Left renal pelvis (tissue), 4 donors: Measurements from ENCODE around the gene TNIP1. TPM values are rescaled to one million over a fixed set of nuclear protein-coding genes. Genes with fewer than 3 reads are reported as not detected.
A peak's percentile ranks its signal among the peaks of the same experiment; 100 is the strongest.

Source experiments
- DNase-seq, 4 donors: peaks; one replicate each; pipeline ENCODE4 v3.0.0-alpha.2; 2013; ENCODE audit warnings: low read depth in 4 of 4, low spot score in 3 of 4
- polyA plus RNA-seq, 4 donors: library from polyadenylated mRNA; unstranded; fragments of 120-200 nt; gene quantifications; one replicate each; pipeline ENCODE4 v1.2.1, GENCODE V29; 2013; ENCODE audit not compliant: insufficient read length in 4 of 4

The TNIP1 gene
- polyA plus RNA-seq, 4 donors: 47.0 to 75.2 (median 68.8) TPM

- no peak for DNase-seq
Observed at GRCh38 chr5:151106509-151106908, 25.7 kb upstream of the TNIP1 start.

- no peak for DNase-seq
Observed at GRCh38 chr5:151106043-151106442, 25.2 kb upstream of the TNIP1 start.

- no peak for DNase-seq
Observed at GRCh38 chr5:151105561-151105960, 24.7 kb upstream of the TNIP1 start.

- no peak for DNase-seq
Observed at GRCh38 chr5:151104795-151105194, 24.0 kb upstream of the TNIP1 start.

- DNase-seq: no peak
Observed at GRCh38 chr5:151101746-151102145, 20.9 kb upstream of the TNIP1 start.

GRCh38 chr5:151101151-151101550 is 20.3 kb upstream of the TNIP1 start:
- no peak for DNase-seq

GRCh38 chr5:151100681-151101080 is 19.8 kb upstream of the TNIP1 start:
- no peak for DNase-seq

- no peak for DNase-seq
Observed at GRCh38 chr5:151098768-151099121, 17.9 kb upstream of the TNIP1 start.

- no peak for DNase-seq
Observed at GRCh38 chr5:151097820-151098767, 17.3 kb upstream of the TNIP1 start.

- no peak for DNase-seq
Observed at GRCh38 chr5:151097061-151097460, 16.2 kb upstream of the TNIP1 start.

GRCh38 chr5:151096001-151096373 is 15.2 kb upstream of the TNIP1 start:
- DNase-seq: no peak

GRCh38 chr5:151095341-151096000 is 14.6 kb upstream of the TNIP1 start:
- DNase-seq: peak in 1 of 4 donors; percentile 39

- DNase-seq: no peak
Observed at GRCh38 chr5:151094852-151095245, 14.0 kb upstream of the TNIP1 start.

- no peak for DNase-seq
Observed at GRCh38 chr5:151094030-151094851, 13.4 kb upstream of the TNIP1 start.

GRCh38 chr5:151093476-151093889 is 12.6 kb upstream of the TNIP1 start:
- no peak for DNase-seq

GRCh38 chr5:151092762-151093161 is 11.9 kb upstream of the TNIP1 start:
- no peak for DNase-seq

- no peak for DNase-seq
Observed at GRCh38 chr5:151089726-151090125, 8.9 kb upstream of the TNIP1 start.

- DNase-seq: no peak
Observed at GRCh38 chr5:151088986-151089385, 8.2 kb upstream of the TNIP1 start.

GRCh38 chr5:151087486-151087885 is 6.7 kb upstream of the TNIP1 start:
- no peak for DNase-seq

GRCh38 chr5:151086905-151087360 is 6.1 kb upstream of the TNIP1 start:
- DNase-seq: no peak
